GM12875 (cell line): ENCODE results near the gene LHFPL6.

Experiments
- H3K4me3 ChIP-seq: one replicate; pipeline ENCODE4 v1.5.1; 2011; ENCODE audit warnings: low read depth, low read length, control low read depth
- CTCF ChIP-seq: IDR thresholded peaks from 2 replicates; pipeline ENCODE4 v1.5.1; 2011; ENCODE audit warnings: low read depth, mild to moderate bottlenecking, control low read depth, inconsistent platforms, low read length, moderate library complexity, borderline replicate concordance; ENCODE audit not compliant: insufficient read depth

LHFPL6 gene

GRCh38 chr13:39315796-39316195 lies 287.2 kb downstream of the LHFPL6 start:
- H3K4me3 ChIP-seq, result no peak overlapping the region
- TF ChIP-seq CTCF, result no peak

GRCh38 chr13:39313721-39314120 lies 289.3 kb downstream of the LHFPL6 start:
- no peak for TF ChIP-seq CTCF
- no peak overlapping the region for H3K4me3 ChIP-seq

- no peak overlapping the region for H3K4me3 ChIP-seq
- TF ChIP-seq CTCF, result no peak
Measured at GRCh38 chr13:39312596-39312995, 290.4 kb downstream of the LHFPL6 start.

- H3K4me3 ChIP-seq, result no peak overlapping the region
Measured at GRCh38 chr13:39311619-39312018, 291.4 kb downstream of the LHFPL6 start.

GRCh38 chr13:39310961-39311360 lies 292.0 kb downstream of the LHFPL6 start:
- H3K4me3 ChIP-seq, result no peak overlapping the region
- TF ChIP-seq CTCF, result no peak

More at GRCh38 chr13:39311619-39312018, 291.4 kb downstream of the LHFPL6 start:
- TF ChIP-seq CTCF, result no peak

- no peak for TF ChIP-seq CTCF
- H3K4me3 ChIP-seq, result no peak overlapping the region
Measured at GRCh38 chr13:39306639-39307589, 296.1 kb downstream of the LHFPL6 start.

GRCh38 chr13:39302820-39303219 lies 300.2 kb downstream of the LHFPL6 start:
- H3K4me3 ChIP-seq, result no peak overlapping the region
- no peak for TF ChIP-seq CTCF
